Occipital lobe (tissue), 1 donor: ENCODE measurements around the gene HTATIP2. TPM values are rescaled to one million over a fixed set of nuclear protein-coding genes. Genes with fewer than 3 reads are reported as not detected.

ENCODE experiments used
- total RNA-seq: library from RNA; depleted of rRNA; stranded (reverse); fragments of >200 nt; gene quantifications from one replicate; pipeline ENCODE4 v1.2.3, GENCODE V29; 2014

HTATIP2 gene
- total RNA-seq, 1 donor from 2014 or later = 6.1 TPM

Other genes starting within 250 kb of the HTATIP2 start
- not detected for gene DBX1, start 203.2 kb upstream of the HTATIP2 start, total RNA-seq
- gene PRMT3, start 24.0 kb downstream of the HTATIP2 start, total RNA-seq = 27.6 TPM
- gene SLC6A5, start 235.9 kb downstream of the HTATIP2 start, total RNA-seq = not detected